ENCODE measurements around the gene EPHB1. TPM values are rescaled to one million over a fixed set of nuclear protein-coding genes. Genes with fewer than 3 reads are reported as not detected.

Gene EPHB1
- total RNA-seq, 2 donors from 2014 or later, result 0.68 to 0.71 TPM

- Histone ChIP-seq H3K9me3 (peaks cover 2% of the 10 kb centered on the region), H3K27ac (no peak overlapping the region), H3K36me3 (no peaks in the 10 kb centered on the region), H3K27me3 (replicated peaks; ENCODE audit: insufficient read depth) (no peaks in the 10 kb centered on the region), H3K4me3 (no peak overlapping the region), H3K4me1 (ENCODE audit: control insufficient read depth in 1 of 2, low read depth in 2 of 2) (no peaks in the 10 kb centered on the region)
- ATAC-seq (ENCODE audit: insufficient number of reproducible peaks, low FRiP score, low read depth), result no peak
- no peak for DNase-seq (ENCODE audit: low spot score)
- TF ChIP-seq CTCF (IDR thresholded peaks at IDR 0.05), result no peak
Measured at GRCh38 chr3:134896696-134897095, 101.6 kb downstream of the EPHB1 start.

GRCh38 chr3:134897391-134898141 is 102.5 kb downstream of the EPHB1 start:
- DNase-seq (ENCODE audit: low spot score), result no peak
- no peaks in the 10 kb centered on the region for H3K9me3 ChIP-seq
- no peak for TF ChIP-seq CTCF (IDR thresholded peaks at IDR 0.05)
- no peak for ATAC-seq (ENCODE audit: insufficient number of reproducible peaks, low FRiP score, low read depth)
- H3K27me3 ChIP-seq (replicated peaks; ENCODE audit: insufficient read depth), result no peaks in the 10 kb centered on the region
- H3K4me1 ChIP-seq (ENCODE audit: control insufficient read depth in 1 of 2, low read depth in 2 of 2), result no peaks in the 10 kb centered on the region
- H3K36me3 ChIP-seq, result no peaks in the 10 kb centered on the region
- no peak overlapping the region for H3K27ac ChIP-seq
- H3K4me3 ChIP-seq, result no peak overlapping the region

GRCh38 chr3:134898181-134898754 is 103.2 kb downstream of the EPHB1 start:
- no peaks in the 10 kb centered on the region for H3K9me3 ChIP-seq
- H3K27ac ChIP-seq, result no peak overlapping the region
- DNase-seq (ENCODE audit: low spot score) (no peak), ATAC-seq (ENCODE audit: insufficient number of reproducible peaks, low FRiP score, low read depth) (no peak)
- TF ChIP-seq CTCF (IDR thresholded peaks at IDR 0.05), result no peak
- no peak overlapping the region for H3K4me3 ChIP-seq
- no peaks in the 10 kb centered on the region for H3K4me1 ChIP-seq (ENCODE audit: control insufficient read depth in 1 of 2, low read depth in 2 of 2)
- H3K27me3 ChIP-seq (replicated peaks; ENCODE audit: insufficient read depth), result no peaks in the 10 kb centered on the region
- H3K36me3 ChIP-seq, result no peaks in the 10 kb centered on the region

GRCh38 chr3:134899786-134900185 is 104.7 kb downstream of the EPHB1 start:
- H3K27ac ChIP-seq, result no peak overlapping the region
- no peaks in the 10 kb centered on the region for H3K27me3 ChIP-seq (replicated peaks; ENCODE audit: insufficient read depth)
- no peaks in the 10 kb centered on the region for H3K36me3 ChIP-seq
- no peaks in the 10 kb centered on the region for H3K9me3 ChIP-seq
- no peak overlapping the region for H3K4me3 ChIP-seq
- DNase-seq (ENCODE audit: low spot score) (no peak), ATAC-seq (ENCODE audit: insufficient number of reproducible peaks, low FRiP score, low read depth) (no peak)
- no peaks in the 10 kb centered on the region for H3K4me1 ChIP-seq (ENCODE audit: control insufficient read depth in 1 of 2, low read depth in 2 of 2)
- TF ChIP-seq CTCF (IDR thresholded peaks at IDR 0.05), result no peak

GRCh38 chr3:134900482-134900881 is 105.4 kb downstream of the EPHB1 start:
- ATAC-seq (ENCODE audit: insufficient number of reproducible peaks, low FRiP score, low read depth) (no peak), DNase-seq (ENCODE audit: low spot score) (no peak)
- Histone ChIP-seq H3K27ac (no peak overlapping the region), H3K27me3 (replicated peaks; ENCODE audit: insufficient read depth) (no peaks in the 10 kb centered on the region), H3K9me3 (no peaks in the 10 kb centered on the region), H3K36me3 (no peaks in the 10 kb centered on the region), H3K4me1 (ENCODE audit: control insufficient read depth in 1 of 2, low read depth in 2 of 2) (no peaks in the 10 kb centered on the region), H3K4me3 (no peak overlapping the region)
- no peak for TF ChIP-seq CTCF (IDR thresholded peaks at IDR 0.05)
